ENCODE data around the gene SCN11A. TPM values are rescaled to one million over a fixed set of nuclear protein-coding genes. Genes with fewer than 3 reads are reported as not detected.

Gene SCN11A
- total RNA-seq, 1 experiment from 2014 or later: 0.05 TPM

DNA sequence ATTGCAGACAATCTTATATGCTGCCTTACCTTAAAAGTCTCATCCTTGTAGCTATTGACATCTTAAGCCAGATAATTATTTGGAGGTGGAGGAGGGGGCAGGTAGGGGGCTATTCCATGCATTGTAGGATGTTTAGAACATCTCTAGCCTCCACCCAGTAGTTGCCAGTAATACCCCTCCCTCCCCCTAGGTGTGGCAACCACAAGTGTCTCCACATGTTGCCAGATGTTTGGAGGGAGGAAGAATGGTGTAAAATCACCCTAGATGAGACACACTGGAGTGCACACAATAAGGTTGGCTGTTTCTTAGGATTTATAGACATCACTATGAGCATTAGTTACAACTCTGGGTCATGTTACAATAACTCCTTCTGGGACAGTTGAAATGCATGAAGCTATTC lies 28.3 kb upstream of the SCN11A start:
- Histone ChIP-seq H3K4me3 (replicated peaks in 1 of 2; ENCODE audit: low read depth in 1 of 2, low read length in 2 of 2) (no peak overlapping the region), H3K9ac (ENCODE audit: low read length) (no peak overlapping the region), H4K20me1 (ENCODE audit: insufficient read depth) (0 out of 2 replicates have a peak, but pooled peaks cover 7% of the 10 kb centered on the region), H2AFZ (ENCODE audit: low read depth, low read length, poor library complexity, severe bottlenecking) (no peak overlapping the region), H3K36me3 (ENCODE audit: control insufficient read depth in 1 of 2, insufficient read depth in 2 of 2, low read length in 2 of 2) (peaks cover 0 to 13% of the 10 kb centered on the region in 2 experiments; a peak in 2 of 4 replicates), H3K79me2 (ENCODE audit: insufficient read depth, low read length) (no peaks in the 10 kb centered on the region), H3K27ac (ENCODE audit: low read depth, low read length) (no peak overlapping the region), H3K9me2 (ENCODE audit: insufficient read depth) (no peaks in the 10 kb centered on the region), H3K27me3 (ENCODE audit: insufficient read depth, low read length) (no peaks in the 10 kb centered on the region), H3K4me1 (ENCODE audit: control insufficient read depth in 1 of 2, insufficient read depth in 2 of 2, low read length in 2 of 2) (no peaks in the 10 kb centered on the region), H3K9me3 (ENCODE audit: control insufficient read depth in 1 of 2, insufficient read depth in 1 of 2, low read depth in 1 of 2, low read length in 2 of 2) (no peaks in the 10 kb centered on the region), H3K4me2 (ENCODE audit: low read length) (no peak overlapping the region)
- ChIA-PET RAD21 (ENCODE audit: low non-redundant PET in 1 of 2, low total read pairs in 2 of 2, uncharacterized antibody in 2 of 2, unreplicated experiment in 2 of 2) (no interaction called here), CTCF (interaction anchor here (1.5 kb wide), 1 partner anchor 208 kb away, joined by 4 read pairs; no protein-coding TSS in a partner anchor), POLR2A (no interaction called here)
- no TSS peak for BruUV-seq (replicated peaks)
- intact Hi-C loops (cut with micrococcal nuclease): no loop called here
- DNase-seq (ENCODE audit: low read depth, low spot score) (no peak), ATAC-seq (no peak)
- no peak for TF ChIP-seq RAD21 (IDR thresholded peaks at IDR 0.05; ENCODE audit: low read depth)
- no peak for TF ChIP-seq EZH2 (IDR thresholded peaks at IDR 0.05)
- no peak for TF ChIP-seq TCF7L2 (IDR thresholded peaks at IDR 0.05; ENCODE audit: borderline replicate concordance, extremely low read depth, insufficient read depth, insufficient read length)
- TF ChIP-seq ELF1 (IDR thresholded peaks at IDR 0.05; ENCODE audit: borderline replicate concordance, low read depth): no peak
- no peak for TF ChIP-seq SIN3A (IDR thresholded peaks at IDR 0.05; ENCODE audit: low read depth)
- no peak for TF ChIP-seq POLR2AphosphoS5 (IDR thresholded peaks at IDR 0.05; ENCODE audit: low read depth, low read length)
- TF ChIP-seq CEBPB (IDR thresholded peaks at IDR 0.05; ENCODE audit: low read depth): no peak
- TF ChIP-seq, protein P1, sequence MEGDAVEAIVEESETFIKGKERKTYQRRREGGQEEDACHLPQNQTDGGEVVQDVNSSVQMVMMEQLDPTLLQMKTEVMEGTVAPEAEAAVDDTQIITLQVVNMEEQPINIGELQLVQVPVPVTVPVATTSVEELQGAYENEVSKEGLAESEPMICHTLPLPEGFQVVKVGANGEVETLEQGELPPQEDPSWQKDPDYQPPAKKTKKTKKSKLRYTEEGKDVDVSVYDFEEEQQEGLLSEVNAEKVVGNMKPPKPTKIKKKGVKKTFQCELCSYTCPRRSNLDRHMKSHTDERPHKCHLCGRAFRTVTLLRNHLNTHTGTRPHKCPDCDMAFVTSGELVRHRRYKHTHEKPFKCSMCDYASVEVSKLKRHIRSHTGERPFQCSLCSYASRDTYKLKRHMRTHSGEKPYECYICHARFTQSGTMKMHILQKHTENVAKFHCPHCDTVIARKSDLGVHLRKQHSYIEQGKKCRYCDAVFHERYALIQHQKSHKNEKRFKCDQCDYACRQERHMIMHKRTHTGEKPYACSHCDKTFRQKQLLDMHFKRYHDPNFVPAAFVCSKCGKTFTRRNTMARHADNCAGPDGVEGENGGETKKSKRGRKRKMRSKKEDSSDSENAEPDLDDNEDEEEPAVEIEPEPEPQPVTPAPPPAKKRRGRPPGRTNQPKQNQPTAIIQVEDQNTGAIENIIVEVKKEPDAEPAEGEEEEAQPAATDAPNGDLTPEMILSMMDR (IDR thresholded peaks at IDR 0.05 in 2 of 3, conservative IDR thresholded peaks at IDR 0.05 in 1 of 3; ENCODE audit: borderline replicate concordance in 1 of 3, insufficient read depth in 1 of 3, low read depth in 2 of 3, low read length in 2 of 3): no peak
- no peak for TF ChIP-seq CBX3 (IDR thresholded peaks at IDR 0.05; ENCODE audit: low read depth)
- TF ChIP-seq JUND (IDR thresholded peaks at IDR 0.05): no peak
- TF ChIP-seq, protein P2, sequence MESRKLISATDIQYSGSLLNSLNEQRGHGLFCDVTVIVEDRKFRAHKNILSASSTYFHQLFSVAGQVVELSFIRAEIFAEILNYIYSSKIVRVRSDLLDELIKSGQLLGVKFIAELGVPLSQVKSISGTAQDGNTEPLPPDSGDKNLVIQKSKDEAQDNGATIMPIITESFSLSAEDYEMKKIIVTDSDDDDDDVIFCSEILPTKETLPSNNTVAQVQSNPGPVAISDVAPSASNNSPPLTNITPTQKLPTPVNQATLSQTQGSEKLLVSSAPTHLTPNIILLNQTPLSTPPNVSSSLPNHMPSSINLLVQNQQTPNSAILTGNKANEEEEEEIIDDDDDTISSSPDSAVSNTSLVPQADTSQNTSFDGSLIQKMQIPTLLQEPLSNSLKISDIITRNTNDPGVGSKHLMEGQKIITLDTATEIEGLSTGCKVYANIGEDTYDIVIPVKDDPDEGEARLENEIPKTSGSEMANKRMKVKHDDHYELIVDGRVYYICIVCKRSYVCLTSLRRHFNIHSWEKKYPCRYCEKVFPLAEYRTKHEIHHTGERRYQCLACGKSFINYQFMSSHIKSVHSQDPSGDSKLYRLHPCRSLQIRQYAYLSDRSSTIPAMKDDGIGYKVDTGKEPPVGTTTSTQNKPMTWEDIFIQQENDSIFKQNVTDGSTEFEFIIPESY (IDR thresholded peaks at IDR 0.05; ENCODE audit: extremely low read depth, insufficient replicate concordance, low read length): no peak
- TF ChIP-seq EGR1 (IDR thresholded peaks at IDR 0.05; ENCODE audit: low read depth): no peak
- TF ChIP-seq, protein P3, sequence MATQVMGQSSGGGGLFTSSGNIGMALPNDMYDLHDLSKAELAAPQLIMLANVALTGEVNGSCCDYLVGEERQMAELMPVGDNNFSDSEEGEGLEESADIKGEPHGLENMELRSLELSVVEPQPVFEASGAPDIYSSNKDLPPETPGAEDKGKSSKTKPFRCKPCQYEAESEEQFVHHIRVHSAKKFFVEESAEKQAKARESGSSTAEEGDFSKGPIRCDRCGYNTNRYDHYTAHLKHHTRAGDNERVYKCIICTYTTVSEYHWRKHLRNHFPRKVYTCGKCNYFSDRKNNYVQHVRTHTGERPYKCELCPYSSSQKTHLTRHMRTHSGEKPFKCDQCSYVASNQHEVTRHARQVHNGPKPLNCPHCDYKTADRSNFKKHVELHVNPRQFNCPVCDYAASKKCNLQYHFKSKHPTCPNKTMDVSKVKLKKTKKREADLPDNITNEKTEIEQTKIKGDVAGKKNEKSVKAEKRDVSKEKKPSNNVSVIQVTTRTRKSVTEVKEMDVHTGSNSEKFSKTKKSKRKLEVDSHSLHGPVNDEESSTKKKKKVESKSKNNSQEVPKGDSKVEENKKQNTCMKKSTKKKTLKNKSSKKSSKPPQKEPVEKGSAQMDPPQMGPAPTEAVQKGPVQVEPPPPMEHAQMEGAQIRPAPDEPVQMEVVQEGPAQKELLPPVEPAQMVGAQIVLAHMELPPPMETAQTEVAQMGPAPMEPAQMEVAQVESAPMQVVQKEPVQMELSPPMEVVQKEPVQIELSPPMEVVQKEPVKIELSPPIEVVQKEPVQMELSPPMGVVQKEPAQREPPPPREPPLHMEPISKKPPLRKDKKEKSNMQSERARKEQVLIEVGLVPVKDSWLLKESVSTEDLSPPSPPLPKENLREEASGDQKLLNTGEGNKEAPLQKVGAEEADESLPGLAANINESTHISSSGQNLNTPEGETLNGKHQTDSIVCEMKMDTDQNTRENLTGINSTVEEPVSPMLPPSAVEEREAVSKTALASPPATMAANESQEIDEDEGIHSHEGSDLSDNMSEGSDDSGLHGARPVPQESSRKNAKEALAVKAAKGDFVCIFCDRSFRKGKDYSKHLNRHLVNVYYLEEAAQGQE (IDR thresholded peaks at IDR 0.05; ENCODE audit: low read depth): no peak
- no peak for TF ChIP-seq SP1 (IDR thresholded peaks at IDR 0.05; ENCODE audit: low read depth)
